Measurements from ENCODE around the gene SNX6. TPM values are rescaled to one million over a fixed set of nuclear protein-coding genes. Genes with fewer than 3 reads are reported as not detected.
"Not testable (repeated sequence)": the region's sequence is repeated elsewhere in the genome, so short reads cannot be mapped to it uniquely, and the experiment has no call there.

Gene SNX6
- polyA plus RNA-seq, 1 experiment = 59.7 TPM

GRCh38 chr14:34646570-34647255, 16.8 kb upstream of the SNX6 start:
- no peak for DNase-seq (ENCODE audit: low read depth)
- POLR2A ChIA-PET = no interaction called here
- no peak overlapping the region for H3K4me3 ChIP-seq (ENCODE audit: low read depth, low read length)
- TF ChIP-seq, protein P1, sequence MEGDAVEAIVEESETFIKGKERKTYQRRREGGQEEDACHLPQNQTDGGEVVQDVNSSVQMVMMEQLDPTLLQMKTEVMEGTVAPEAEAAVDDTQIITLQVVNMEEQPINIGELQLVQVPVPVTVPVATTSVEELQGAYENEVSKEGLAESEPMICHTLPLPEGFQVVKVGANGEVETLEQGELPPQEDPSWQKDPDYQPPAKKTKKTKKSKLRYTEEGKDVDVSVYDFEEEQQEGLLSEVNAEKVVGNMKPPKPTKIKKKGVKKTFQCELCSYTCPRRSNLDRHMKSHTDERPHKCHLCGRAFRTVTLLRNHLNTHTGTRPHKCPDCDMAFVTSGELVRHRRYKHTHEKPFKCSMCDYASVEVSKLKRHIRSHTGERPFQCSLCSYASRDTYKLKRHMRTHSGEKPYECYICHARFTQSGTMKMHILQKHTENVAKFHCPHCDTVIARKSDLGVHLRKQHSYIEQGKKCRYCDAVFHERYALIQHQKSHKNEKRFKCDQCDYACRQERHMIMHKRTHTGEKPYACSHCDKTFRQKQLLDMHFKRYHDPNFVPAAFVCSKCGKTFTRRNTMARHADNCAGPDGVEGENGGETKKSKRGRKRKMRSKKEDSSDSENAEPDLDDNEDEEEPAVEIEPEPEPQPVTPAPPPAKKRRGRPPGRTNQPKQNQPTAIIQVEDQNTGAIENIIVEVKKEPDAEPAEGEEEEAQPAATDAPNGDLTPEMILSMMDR (IDR thresholded peaks at IDR 0.05; ENCODE audit: insufficient read depth, low read depth, low read length) = no peak
- CTCF ChIA-PET = no interaction called here
- no peaks in the 10 kb centered on the region for H3K36me3 ChIP-seq (ENCODE audit: control insufficient read depth, insufficient read depth, low read length)
- no peaks in the 10 kb centered on the region for H3K27me3 ChIP-seq (ENCODE audit: control insufficient read depth, insufficient read depth, low read length)

- Histone ChIP-seq H3K27me3 (ENCODE audit: control insufficient read depth, insufficient read depth, low read length) (no peaks in the 10 kb centered on the region), H3K36me3 (ENCODE audit: control insufficient read depth, insufficient read depth, low read length) (no peaks in the 10 kb centered on the region), H3K4me3 (ENCODE audit: low read depth, low read length) (no peak overlapping the region)
- ChIA-PET CTCF (interaction anchor here (1.5 kb wide), 1 partner anchor 23 kb away, joined by 3 read pairs; no protein-coding TSS in a partner anchor), POLR2A (no interaction called here)
- no peak for DNase-seq (ENCODE audit: low read depth)
- TF ChIP-seq, protein P1 (IDR thresholded peaks at IDR 0.05; ENCODE audit: insufficient read depth, low read depth, low read length) = no peak
Measured at GRCh38 chr14:34643361-34643760, 13.4 kb upstream of the SNX6 start.

DNA sequence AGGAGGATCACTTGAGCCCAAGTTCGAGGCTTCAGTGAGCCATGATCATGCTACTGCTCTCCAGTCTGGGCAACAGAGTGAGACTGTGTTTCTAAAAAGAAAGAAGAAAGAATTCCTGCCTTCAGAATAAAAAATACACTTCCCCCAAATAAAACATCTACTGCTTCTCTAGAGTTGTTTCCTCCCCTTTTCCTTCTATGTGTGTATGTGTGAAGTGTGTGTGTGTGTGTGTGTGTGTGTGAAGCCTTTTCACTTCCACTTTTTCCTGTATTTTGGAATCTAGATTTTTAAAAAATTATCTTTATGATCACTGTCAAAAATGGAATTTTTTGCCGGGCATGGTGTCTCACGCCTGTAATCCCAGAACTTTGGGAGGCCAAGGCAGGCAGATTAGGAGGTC, 12.6 kb upstream of the SNX6 start:
- H3K36me3 ChIP-seq (ENCODE audit: control insufficient read depth, insufficient read depth, low read length) = no peaks in the 10 kb centered on the region

GRCh38 chr14:34640826-34641225, 10.9 kb upstream of the SNX6 start:
- no peaks in the 10 kb centered on the region for H3K27me3 ChIP-seq (ENCODE audit: control insufficient read depth, insufficient read depth, low read length)
- no peak for DNase-seq (ENCODE audit: low read depth)
- TF ChIP-seq, protein P1 (IDR thresholded peaks at IDR 0.05; ENCODE audit: insufficient read depth, low read depth, low read length) = no peak
- H3K36me3 ChIP-seq (ENCODE audit: control insufficient read depth, insufficient read depth, low read length) = no peaks in the 10 kb centered on the region
- no peak overlapping the region for H3K4me3 ChIP-seq (ENCODE audit: low read depth, low read length)
- ChIA-PET CTCF (no interaction called here), POLR2A (no interaction called here)

More for the DNA sequence above, 12.6 kb upstream of the SNX6 start:
- ChIA-PET CTCF (interaction anchor here (1.5 kb wide), 1 partner anchor 24 kb away, joined by 3 read pairs; no protein-coding TSS in a partner anchor), POLR2A (no interaction called here)
- TF ChIP-seq, protein P1 (IDR thresholded peaks at IDR 0.05; ENCODE audit: insufficient read depth, low read depth, low read length) = no peak
- no peak for DNase-seq (ENCODE audit: low read depth)
- H3K4me3 ChIP-seq (ENCODE audit: low read depth, low read length) = no peak overlapping the region
- no peaks in the 10 kb centered on the region for H3K27me3 ChIP-seq (ENCODE audit: control insufficient read depth, insufficient read depth, low read length)

DNA sequence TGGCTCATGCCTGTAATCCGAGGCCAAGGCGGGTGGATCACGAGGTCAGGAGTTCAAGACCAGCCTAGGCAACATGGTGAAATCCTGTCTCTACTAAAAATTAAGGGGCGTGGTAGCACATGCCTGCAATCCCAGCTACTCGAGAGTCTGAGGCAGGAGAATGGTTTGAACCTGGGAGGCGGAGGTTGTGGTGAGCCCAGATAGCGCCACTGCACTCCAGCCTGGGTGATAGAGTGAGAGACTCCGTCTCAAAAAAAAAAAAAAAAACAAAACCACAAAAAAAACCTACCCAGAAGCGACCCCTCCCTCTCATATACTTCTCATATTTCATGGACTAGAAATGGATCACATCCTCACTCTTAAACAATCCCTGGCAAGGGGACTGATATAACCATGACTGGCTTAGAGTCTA, 4.4 kb upstream of the SNX6 start:
- H3K4me3 ChIP-seq (ENCODE audit: low read depth, low read length); CTCF ChIA-PET; H3K36me3 ChIP-seq (ENCODE audit: control insufficient read depth, insufficient read depth, low read length); POLR2A ChIA-PET; DNase-seq (ENCODE audit: low read depth); H3K27me3 ChIP-seq (ENCODE audit: control insufficient read depth, insufficient read depth, low read length): not testable (repeated sequence)

- Histone ChIP-seq H3K27me3 (ENCODE audit: control insufficient read depth, insufficient read depth, low read length) (no peaks in the 10 kb centered on the region), H3K4me3 (ENCODE audit: low read depth, low read length) (no peak overlapping the region), H3K36me3 (ENCODE audit: control insufficient read depth, insufficient read depth, low read length) (no peaks in the 10 kb centered on the region)
- no peak for DNase-seq (ENCODE audit: low read depth)
- ChIA-PET CTCF (interaction anchor here (0.6 kb wide), 1 partner anchor 39 kb away, joined by 3 read pairs; no protein-coding TSS in a partner anchor), POLR2A (no interaction called here)
- TF ChIP-seq, protein P1 (IDR thresholded peaks at IDR 0.05; ENCODE audit: insufficient read depth, low read depth, low read length) = no peak
Measured at GRCh38 chr14:34633742-34634141, 3.8 kb upstream of the SNX6 start.
